HCT116 (cell line): ENCODE measurements around the gene CHST11. TPM values are rescaled to one million over a fixed set of nuclear protein-coding genes. Genes with fewer than 3 reads are reported as not detected.

Experiments used
- ATAC-seq: fragments of 200-7000 bp; cut with Tn5 transposase; 2 replicates; pipeline ENCODE4 v1.9.1; 2020; ENCODE audit warnings: mild to moderate bottlenecking, moderate library complexity
- BruUV-seq: library from RNA; stranded (reverse); fragments of 400-500 nt; replicated peaks from 2 replicates; lab custom pipeline; 2021; lab: Mats Ljungman, UMichigan
- CTCF ChIA-PET: fragments of 300-600 bp; sonication (Branson Sonifier 250); formaldehyde crosslinking; loops from one replicate; lab custom pipeline; 2021; ENCODE audit warnings: antibody characterized with exemption; lab: Charles Lee
- POLR2A ChIA-PET: fragments of 300-600, 350-600 bp; sonication (Branson Sonifier 250); formaldehyde crosslinking; loops from one replicate; lab custom pipeline; 2021; ENCODE audit warnings: antibody characterized with exemption; lab: Charles Lee
- RAD21 ChIA-PET, 2 experiments: fragments of 300-600 bp; sonication (Branson Sonifier 250); formaldehyde crosslinking; loops; one replicate each; lab custom pipeline; 2023; ENCODE audit warnings: low total read pairs in 2 of 2; ENCODE audit not compliant: uncharacterized antibody in 2 of 2, unreplicated experiment in 2 of 2, low non-redundant PET in 1 of 2; lab: Charles Lee
- DNase-seq: peaks from one replicate; pipeline ENCODE4 v3.0.0-alpha.2; 2010; ENCODE audit warnings: low read depth, low spot score
- H2AFZ ChIP-seq: fragments of 200-600 bp; shearing (Covaris generic), sonication (generic); 2 replicates; pipeline ENCODE4 v1.6.1; 2017; ENCODE audit warnings: low read depth, mixed run types, mixed read lengths, antibody characterized with exemption, low read length; ENCODE audit not compliant: poor library complexity, severe bottlenecking
- H3K27ac ChIP-seq: 2 replicates; pipeline ENCODE4 v1.5.1; 2012; ENCODE audit warnings: low read depth, low read length
- H3K27me3 ChIP-seq: fragments of 200-600 bp; sonication (generic); 2 replicates; pipeline ENCODE4 v1.6.1; 2016; ENCODE audit warnings: mixed run types, low read length, mixed read lengths; ENCODE audit not compliant: insufficient read depth
- H3K36me3 ChIP-seq, 2 experiments: fragments of 200-500 bp in 1 of 2; fragments of 200-600 bp in 1 of 2; sonication (Bioruptor generic) in 1 of 2; sonication (generic) in 1 of 2; 2 replicates each; pipeline versions ENCODE4 v1.5.1 to v1.6.1; 2014 to 2016; ENCODE audit warnings: low read length in 2 of 2, inconsistent platforms in 1 of 2, mixed read lengths in 1 of 2, mixed run types in 1 of 2; ENCODE audit not compliant: insufficient read depth in 2 of 2, control insufficient read depth in 1 of 2
- H3K4me1 ChIP-seq, 2 experiments: fragments of 200-600 bp in 1 of 2; sonication (generic) in 1 of 2; 2 replicates each; pipeline versions ENCODE4 v1.5.1 to v1.6.1; 2012 to 2017; ENCODE audit warnings: low read length in 2 of 2, inconsistent platforms in 1 of 2, mild to moderate bottlenecking in 1 of 2, mixed read lengths in 1 of 2, mixed run types in 1 of 2, moderate library complexity in 1 of 2; ENCODE audit not compliant: insufficient read depth in 2 of 2, control insufficient read depth in 1 of 2
- H3K4me2 ChIP-seq: fragments of 200-600 bp; sonication (generic); 2 replicates; pipeline ENCODE4 v1.6.1; 2017; ENCODE audit warnings: mixed run types, low read length, mixed read lengths
- H3K4me3 ChIP-seq, 2 experiments: fragments of 200-600 bp in 1 of 2; sonication (generic) in 1 of 2; replicated peaks in 1 of 2; 2 replicates each; pipeline ENCODE4 v1.5.1; 2011 to 2016; ENCODE audit warnings: low read length in 2 of 2, control low read depth in 1 of 2, low read depth in 1 of 2, mild to moderate bottlenecking in 1 of 2, mixed read lengths in 1 of 2, mixed run types in 1 of 2
- H3K79me2 ChIP-seq: fragments of 200-600 bp; sonication (generic); 2 replicates; pipeline ENCODE4 v1.6.1; 2017; ENCODE audit warnings: mild to moderate bottlenecking, mixed run types, low read length, moderate library complexity, mixed read lengths; ENCODE audit not compliant: insufficient read depth
- H3K9ac ChIP-seq: fragments of 200-600 bp; sonication (generic); 2 replicates; pipeline ENCODE4 v1.6.1; 2016; ENCODE audit warnings: low read length, mixed read lengths
- H3K9me2 ChIP-seq: fragments of 200-600 bp; sonication (generic), shearing (Covaris generic); 2 replicates; pipeline ENCODE4 v1.6.1; 2017; ENCODE audit warnings: mixed run types, mild to moderate bottlenecking, moderate library complexity; ENCODE audit not compliant: insufficient read depth
- H3K9me3 ChIP-seq, 2 experiments: fragments of 200-500 bp in 1 of 2; fragments of 200-600 bp in 1 of 2; sonication (Bioruptor generic) in 1 of 2; sonication (generic) in 1 of 2; 2 replicates each; pipeline ENCODE4 v1.6.1; 2014 to 2017; ENCODE audit warnings: low read length in 2 of 2, mixed read lengths in 2 of 2, inconsistent platforms in 1 of 2, low read depth in 1 of 2, mild to moderate bottlenecking in 1 of 2, mixed run types in 1 of 2, moderate library complexity in 1 of 2; ENCODE audit not compliant: control insufficient read depth in 1 of 2, insufficient read depth in 1 of 2
- H4K20me1 ChIP-seq: fragments of 200-600 bp; sonication (generic), shearing (Covaris generic); 2 replicates; pipeline ENCODE4 v1.6.1; 2017; ENCODE audit warnings: mixed run types, mild to moderate bottlenecking, moderate library complexity; ENCODE audit not compliant: insufficient read depth
- CEBPB ChIP-seq: IDR thresholded peaks from 2 replicates; pipeline ENCODE4 v1.6.1; 2012; ENCODE audit warnings: low read depth
- ELF1 ChIP-seq: IDR thresholded peaks from 2 replicates; pipeline ENCODE4 v1.6.1; 2012; ENCODE audit warnings: low read depth, borderline replicate concordance
- SRF ChIP-seq: IDR thresholded peaks from 2 replicates; pipeline ENCODE4 v1.6.1; 2012; ENCODE audit warnings: low read depth
- ZNF274 ChIP-seq: fragments of 200-500 bp; sonication (Bioruptor generic); IDR thresholded peaks from 2 replicates; pipeline ENCODE4 v1.6.1; 2014; ENCODE audit warnings: mild to moderate bottlenecking, low read depth, low read length, inconsistent platforms
- intact Hi-C: fragments of 100-400 bp; cut with micrococcal nuclease; formaldehyde crosslinking; loops from 2 replicates; pipeline ENCODE4 v1.10.0; 2022
- total RNA-seq: library from RNA; stranded (reverse); gene quantifications from one replicate; pipeline ENCODE4 v1.2.1, GENCODE V29; 2021; ENCODE audit not compliant: unreplicated experiment
- TF ChIP-seq, protein P1 (sequence below): IDR thresholded peaks from 2 replicates; pipeline ENCODE4 v1.6.1; 2011; ENCODE audit warnings: mild to moderate bottlenecking, low read length, moderate library complexity; ENCODE audit not compliant: insufficient replicate concordance; ENCODE audit errors: extremely low read depth
- TF ChIP-seq, protein P2 (sequence below): IDR thresholded peaks from 2 replicates; pipeline ENCODE4 v1.6.1; 2012; ENCODE audit warnings: low read depth
- TF ChIP-seq, protein P3 (sequence below): IDR thresholded peaks from 2 replicates; pipeline ENCODE4 v1.6.1; 2012

The CHST11 gene
- total RNA-seq, 1 experiment from 2014 or later, result 10.1 TPM

DNA sequence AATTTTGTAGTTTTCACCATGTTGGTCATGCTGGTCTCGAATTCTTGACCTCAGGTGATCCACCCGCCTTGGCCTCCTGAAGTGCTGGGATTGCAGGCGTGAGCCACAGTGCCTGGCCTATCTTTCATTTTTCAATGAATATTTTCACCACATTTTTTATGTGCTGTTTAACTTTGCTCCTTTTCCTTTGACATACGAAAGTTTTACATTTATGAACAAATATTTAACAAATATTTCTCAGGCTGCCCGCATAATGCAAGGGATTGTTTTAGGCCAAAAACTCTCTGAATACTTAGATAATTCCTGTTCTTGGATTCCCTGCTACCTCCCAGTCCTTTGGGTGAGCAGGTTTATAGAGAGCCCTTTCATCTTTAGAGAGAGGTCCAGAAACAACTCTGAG is 8.7 kb upstream of the CHST11 start:
- H3K27ac ChIP-seq, result no peak overlapping the region
- H2AFZ ChIP-seq, result no peak overlapping the region
- no peaks in the 10 kb centered on the region for H3K4me1 ChIP-seq
- ChIA-PET POLR2A (no interaction called here), RAD21 (no interaction called here), CTCF (no interaction called here)
- H3K9me3 ChIP-seq, result no peaks in the 10 kb centered on the region
- no peaks in the 10 kb centered on the region for H3K36me3 ChIP-seq
- H3K27me3 ChIP-seq, result no peaks in the 10 kb centered on the region
- no TSS peak for BruUV-seq
- ATAC-seq, result no peak
- no peaks in the 10 kb centered on the region for H3K9me2 ChIP-seq
- no peaks in the 10 kb centered on the region for H3K79me2 ChIP-seq
- DNase-seq, result no peak
- H4K20me1 ChIP-seq, result no peaks in the 10 kb centered on the region
- intact Hi-C loops, result no loop called here
- no peak overlapping the region for H3K9ac ChIP-seq
- no peak overlapping the region for H3K4me2 ChIP-seq
- no peak overlapping the region for H3K4me3 ChIP-seq
- no peak for TF ChIP-seq SRF

DNA sequence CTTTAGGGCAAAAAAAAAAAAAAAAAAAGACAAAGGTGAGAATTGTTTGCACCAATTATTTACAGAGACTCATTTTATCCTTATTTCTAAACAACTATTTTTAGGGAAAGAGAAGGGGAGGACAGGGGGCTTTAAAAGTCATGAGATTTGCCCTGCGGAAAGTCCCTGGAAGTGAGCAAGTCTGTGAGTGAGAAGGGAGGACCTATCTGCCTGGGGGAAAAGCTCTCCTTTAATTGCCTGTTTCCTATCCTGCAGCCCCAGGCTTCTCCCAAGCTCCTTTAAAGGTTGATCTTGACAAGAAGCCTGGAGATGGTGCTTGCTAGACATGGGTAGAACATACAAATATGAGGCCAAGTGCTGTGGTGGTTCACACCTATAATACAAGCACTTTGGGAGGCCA is 8.3 kb upstream of the CHST11 start:
- no TSS peak for BruUV-seq
- RAD21 ChIA-PET, result no interaction called here

More for the DNA sequence above, 8.3 kb upstream of the CHST11 start:
- intact Hi-C loops, result no loop called here
- Histone ChIP-seq H3K27me3 (no peaks in the 10 kb centered on the region), H3K4me2 (no peak overlapping the region), H3K36me3 (no peaks in the 10 kb centered on the region), H3K4me3 (no peak overlapping the region), H2AFZ (no peak overlapping the region), H3K27ac (no peak overlapping the region), H3K9ac (no peak overlapping the region), H3K79me2 (no peaks in the 10 kb centered on the region), H3K9me3 (no peaks in the 10 kb centered on the region), H3K9me2 (no peaks in the 10 kb centered on the region)
- POLR2A ChIA-PET, result no interaction called here
- CTCF ChIA-PET, result no interaction called here
- TF ChIP-seq ZNF274, result no peak
- TF ChIP-seq CEBPB, result no peak
- TF ChIP-seq, protein P1, sequence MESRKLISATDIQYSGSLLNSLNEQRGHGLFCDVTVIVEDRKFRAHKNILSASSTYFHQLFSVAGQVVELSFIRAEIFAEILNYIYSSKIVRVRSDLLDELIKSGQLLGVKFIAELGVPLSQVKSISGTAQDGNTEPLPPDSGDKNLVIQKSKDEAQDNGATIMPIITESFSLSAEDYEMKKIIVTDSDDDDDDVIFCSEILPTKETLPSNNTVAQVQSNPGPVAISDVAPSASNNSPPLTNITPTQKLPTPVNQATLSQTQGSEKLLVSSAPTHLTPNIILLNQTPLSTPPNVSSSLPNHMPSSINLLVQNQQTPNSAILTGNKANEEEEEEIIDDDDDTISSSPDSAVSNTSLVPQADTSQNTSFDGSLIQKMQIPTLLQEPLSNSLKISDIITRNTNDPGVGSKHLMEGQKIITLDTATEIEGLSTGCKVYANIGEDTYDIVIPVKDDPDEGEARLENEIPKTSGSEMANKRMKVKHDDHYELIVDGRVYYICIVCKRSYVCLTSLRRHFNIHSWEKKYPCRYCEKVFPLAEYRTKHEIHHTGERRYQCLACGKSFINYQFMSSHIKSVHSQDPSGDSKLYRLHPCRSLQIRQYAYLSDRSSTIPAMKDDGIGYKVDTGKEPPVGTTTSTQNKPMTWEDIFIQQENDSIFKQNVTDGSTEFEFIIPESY, result no peak
- no peak for TF ChIP-seq ELF1
- TF ChIP-seq, protein P2, sequence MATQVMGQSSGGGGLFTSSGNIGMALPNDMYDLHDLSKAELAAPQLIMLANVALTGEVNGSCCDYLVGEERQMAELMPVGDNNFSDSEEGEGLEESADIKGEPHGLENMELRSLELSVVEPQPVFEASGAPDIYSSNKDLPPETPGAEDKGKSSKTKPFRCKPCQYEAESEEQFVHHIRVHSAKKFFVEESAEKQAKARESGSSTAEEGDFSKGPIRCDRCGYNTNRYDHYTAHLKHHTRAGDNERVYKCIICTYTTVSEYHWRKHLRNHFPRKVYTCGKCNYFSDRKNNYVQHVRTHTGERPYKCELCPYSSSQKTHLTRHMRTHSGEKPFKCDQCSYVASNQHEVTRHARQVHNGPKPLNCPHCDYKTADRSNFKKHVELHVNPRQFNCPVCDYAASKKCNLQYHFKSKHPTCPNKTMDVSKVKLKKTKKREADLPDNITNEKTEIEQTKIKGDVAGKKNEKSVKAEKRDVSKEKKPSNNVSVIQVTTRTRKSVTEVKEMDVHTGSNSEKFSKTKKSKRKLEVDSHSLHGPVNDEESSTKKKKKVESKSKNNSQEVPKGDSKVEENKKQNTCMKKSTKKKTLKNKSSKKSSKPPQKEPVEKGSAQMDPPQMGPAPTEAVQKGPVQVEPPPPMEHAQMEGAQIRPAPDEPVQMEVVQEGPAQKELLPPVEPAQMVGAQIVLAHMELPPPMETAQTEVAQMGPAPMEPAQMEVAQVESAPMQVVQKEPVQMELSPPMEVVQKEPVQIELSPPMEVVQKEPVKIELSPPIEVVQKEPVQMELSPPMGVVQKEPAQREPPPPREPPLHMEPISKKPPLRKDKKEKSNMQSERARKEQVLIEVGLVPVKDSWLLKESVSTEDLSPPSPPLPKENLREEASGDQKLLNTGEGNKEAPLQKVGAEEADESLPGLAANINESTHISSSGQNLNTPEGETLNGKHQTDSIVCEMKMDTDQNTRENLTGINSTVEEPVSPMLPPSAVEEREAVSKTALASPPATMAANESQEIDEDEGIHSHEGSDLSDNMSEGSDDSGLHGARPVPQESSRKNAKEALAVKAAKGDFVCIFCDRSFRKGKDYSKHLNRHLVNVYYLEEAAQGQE, result no peak
- TF ChIP-seq, protein P3, sequence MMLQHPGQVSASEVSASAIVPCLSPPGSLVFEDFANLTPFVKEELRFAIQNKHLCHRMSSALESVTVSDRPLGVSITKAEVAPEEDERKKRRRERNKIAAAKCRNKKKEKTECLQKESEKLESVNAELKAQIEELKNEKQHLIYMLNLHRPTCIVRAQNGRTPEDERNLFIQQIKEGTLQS, result no peak
- TF ChIP-seq, all 23 proteins: peak for 0
- no peak for ATAC-seq
- no peak for DNase-seq
- no peaks in the 10 kb centered on the region for H4K20me1 ChIP-seq
- H3K4me1 ChIP-seq, result no peaks in the 10 kb centered on the region
